Measurements from ENCODE around the gene COL4A2. TPM values are rescaled to one million over a fixed set of nuclear protein-coding genes. Genes with fewer than 3 reads are reported as not detected.

The COL4A2 gene
- total RNA-seq, 1 experiment from 2014 or later, result 1.6 TPM

DNA sequence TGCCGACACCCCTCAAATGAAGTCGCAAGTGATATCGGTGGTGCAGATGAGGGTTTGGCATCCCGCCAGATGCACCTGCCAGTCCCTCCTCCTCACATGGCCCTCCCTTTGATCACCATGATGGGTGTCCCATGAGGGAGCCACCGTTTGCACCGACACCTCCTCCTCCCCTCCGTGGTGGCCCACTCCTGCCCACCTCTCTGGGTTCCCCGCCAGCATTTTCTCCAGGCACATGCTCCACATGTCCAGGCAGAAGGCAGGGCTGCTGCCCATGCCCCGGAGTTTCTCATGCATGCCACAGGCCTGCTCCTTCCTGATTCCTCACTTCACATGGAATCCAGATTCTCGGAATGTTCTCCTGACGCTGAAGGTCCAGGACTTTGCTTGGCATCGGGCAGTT, 49.3 kb downstream of the COL4A2 start:
- ChIA-PET POLR2A (no interaction called here), RAD21 (ENCODE audit: low non-redundant PET in 1 of 2, low total read pairs in 2 of 2, uncharacterized antibody in 2 of 2, unreplicated experiment in 2 of 2) (no interaction called here), CTCF (no interaction called here)
- Histone ChIP-seq H3K4me3 (replicated peaks in 1 of 2; ENCODE audit: low read depth in 1 of 2, low read length in 2 of 2) (no peak overlapping the region), H3K79me2 (ENCODE audit: insufficient read depth, low read length) (no peaks in the 10 kb centered on the region), H4K20me1 (ENCODE audit: insufficient read depth) (no peaks in the 10 kb centered on the region), H3K4me2 (ENCODE audit: low read length) (no peak overlapping the region), H3K36me3 (ENCODE audit: control insufficient read depth in 1 of 2, insufficient read depth in 2 of 2, low read length in 2 of 2) (no peaks in the 10 kb centered on the region), H3K4me1 (ENCODE audit: control insufficient read depth in 1 of 2, insufficient read depth in 2 of 2, low read length in 2 of 2) (no peaks in the 10 kb centered on the region), H3K9ac (ENCODE audit: low read length) (no peak overlapping the region), H3K27me3 (ENCODE audit: insufficient read depth, low read length) (no peaks in the 10 kb centered on the region), H3K9me3 (ENCODE audit: control insufficient read depth in 1 of 2, insufficient read depth in 1 of 2, low read depth in 1 of 2, low read length in 2 of 2) (no peaks in the 10 kb centered on the region), H2AFZ (ENCODE audit: low read depth, low read length, poor library complexity, severe bottlenecking) (no peak overlapping the region), H3K9me2 (ENCODE audit: insufficient read depth) (no peaks in the 10 kb centered on the region), H3K27ac (ENCODE audit: low read depth, low read length) (no peak overlapping the region)
- ATAC-seq, result no peak
- no TSS peak for BruUV-seq (replicated peaks)
- DNase-seq (ENCODE audit: low read depth, low spot score), result no peak
- no peak for TF ChIP-seq FOSL1 (IDR thresholded peaks at IDR 0.05; ENCODE audit: low read depth)
- TF ChIP-seq, protein P1, sequence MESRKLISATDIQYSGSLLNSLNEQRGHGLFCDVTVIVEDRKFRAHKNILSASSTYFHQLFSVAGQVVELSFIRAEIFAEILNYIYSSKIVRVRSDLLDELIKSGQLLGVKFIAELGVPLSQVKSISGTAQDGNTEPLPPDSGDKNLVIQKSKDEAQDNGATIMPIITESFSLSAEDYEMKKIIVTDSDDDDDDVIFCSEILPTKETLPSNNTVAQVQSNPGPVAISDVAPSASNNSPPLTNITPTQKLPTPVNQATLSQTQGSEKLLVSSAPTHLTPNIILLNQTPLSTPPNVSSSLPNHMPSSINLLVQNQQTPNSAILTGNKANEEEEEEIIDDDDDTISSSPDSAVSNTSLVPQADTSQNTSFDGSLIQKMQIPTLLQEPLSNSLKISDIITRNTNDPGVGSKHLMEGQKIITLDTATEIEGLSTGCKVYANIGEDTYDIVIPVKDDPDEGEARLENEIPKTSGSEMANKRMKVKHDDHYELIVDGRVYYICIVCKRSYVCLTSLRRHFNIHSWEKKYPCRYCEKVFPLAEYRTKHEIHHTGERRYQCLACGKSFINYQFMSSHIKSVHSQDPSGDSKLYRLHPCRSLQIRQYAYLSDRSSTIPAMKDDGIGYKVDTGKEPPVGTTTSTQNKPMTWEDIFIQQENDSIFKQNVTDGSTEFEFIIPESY (IDR thresholded peaks at IDR 0.05; ENCODE audit: extremely low read depth, insufficient replicate concordance, low read length), result no peak
- no peak for TF ChIP-seq SP1 (IDR thresholded peaks at IDR 0.05; ENCODE audit: low read depth)
- TF ChIP-seq SRF (IDR thresholded peaks at IDR 0.05; ENCODE audit: low read depth), result no peak
- TF ChIP-seq JUND (IDR thresholded peaks at IDR 0.05), result no peak
- TF ChIP-seq, protein P2, sequence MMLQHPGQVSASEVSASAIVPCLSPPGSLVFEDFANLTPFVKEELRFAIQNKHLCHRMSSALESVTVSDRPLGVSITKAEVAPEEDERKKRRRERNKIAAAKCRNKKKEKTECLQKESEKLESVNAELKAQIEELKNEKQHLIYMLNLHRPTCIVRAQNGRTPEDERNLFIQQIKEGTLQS (IDR thresholded peaks at IDR 0.05), result no peak
- TF ChIP-seq ZNF274 (IDR thresholded peaks at IDR 0.05; ENCODE audit: low read depth, low read length), result no peak
- TF ChIP-seq SIN3A (IDR thresholded peaks at IDR 0.05; ENCODE audit: low read depth), result no peak
- TF ChIP-seq TCF7L2 (IDR thresholded peaks at IDR 0.05; ENCODE audit: borderline replicate concordance, extremely low read depth, insufficient read depth, insufficient read length), result no peak
- no peak for TF ChIP-seq CBX3 (IDR thresholded peaks at IDR 0.05; ENCODE audit: low read depth)
- TF ChIP-seq POLR2AphosphoS5 (IDR thresholded peaks at IDR 0.05; ENCODE audit: low read depth, low read length), result no peak
- no peak for TF ChIP-seq EGR1 (IDR thresholded peaks at IDR 0.05; ENCODE audit: low read depth)
- TF ChIP-seq, protein P3, sequence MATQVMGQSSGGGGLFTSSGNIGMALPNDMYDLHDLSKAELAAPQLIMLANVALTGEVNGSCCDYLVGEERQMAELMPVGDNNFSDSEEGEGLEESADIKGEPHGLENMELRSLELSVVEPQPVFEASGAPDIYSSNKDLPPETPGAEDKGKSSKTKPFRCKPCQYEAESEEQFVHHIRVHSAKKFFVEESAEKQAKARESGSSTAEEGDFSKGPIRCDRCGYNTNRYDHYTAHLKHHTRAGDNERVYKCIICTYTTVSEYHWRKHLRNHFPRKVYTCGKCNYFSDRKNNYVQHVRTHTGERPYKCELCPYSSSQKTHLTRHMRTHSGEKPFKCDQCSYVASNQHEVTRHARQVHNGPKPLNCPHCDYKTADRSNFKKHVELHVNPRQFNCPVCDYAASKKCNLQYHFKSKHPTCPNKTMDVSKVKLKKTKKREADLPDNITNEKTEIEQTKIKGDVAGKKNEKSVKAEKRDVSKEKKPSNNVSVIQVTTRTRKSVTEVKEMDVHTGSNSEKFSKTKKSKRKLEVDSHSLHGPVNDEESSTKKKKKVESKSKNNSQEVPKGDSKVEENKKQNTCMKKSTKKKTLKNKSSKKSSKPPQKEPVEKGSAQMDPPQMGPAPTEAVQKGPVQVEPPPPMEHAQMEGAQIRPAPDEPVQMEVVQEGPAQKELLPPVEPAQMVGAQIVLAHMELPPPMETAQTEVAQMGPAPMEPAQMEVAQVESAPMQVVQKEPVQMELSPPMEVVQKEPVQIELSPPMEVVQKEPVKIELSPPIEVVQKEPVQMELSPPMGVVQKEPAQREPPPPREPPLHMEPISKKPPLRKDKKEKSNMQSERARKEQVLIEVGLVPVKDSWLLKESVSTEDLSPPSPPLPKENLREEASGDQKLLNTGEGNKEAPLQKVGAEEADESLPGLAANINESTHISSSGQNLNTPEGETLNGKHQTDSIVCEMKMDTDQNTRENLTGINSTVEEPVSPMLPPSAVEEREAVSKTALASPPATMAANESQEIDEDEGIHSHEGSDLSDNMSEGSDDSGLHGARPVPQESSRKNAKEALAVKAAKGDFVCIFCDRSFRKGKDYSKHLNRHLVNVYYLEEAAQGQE (IDR thresholded peaks at IDR 0.05; ENCODE audit: low read depth), result no peak
- no peak for TF ChIP-seq ELF1 (IDR thresholded peaks at IDR 0.05; ENCODE audit: borderline replicate concordance, low read depth)
- TF ChIP-seq, protein P4, sequence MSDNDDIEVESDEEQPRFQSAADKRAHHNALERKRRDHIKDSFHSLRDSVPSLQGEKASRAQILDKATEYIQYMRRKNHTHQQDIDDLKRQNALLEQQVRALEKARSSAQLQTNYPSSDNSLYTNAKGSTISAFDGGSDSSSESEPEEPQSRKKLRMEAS (IDR thresholded peaks at IDR 0.05), result no peak
- no peak for TF ChIP-seq RAD21 (IDR thresholded peaks at IDR 0.05; ENCODE audit: low read depth)
- no peak for TF ChIP-seq CEBPB (IDR thresholded peaks at IDR 0.05; ENCODE audit: low read depth)
- no peak for TF ChIP-seq POLR2A (IDR thresholded peaks at IDR 0.05; ENCODE audit: borderline replicate concordance, extremely low read depth, insufficient read depth, insufficient read length)
- no peak for TF ChIP-seq EZH2 (IDR thresholded peaks at IDR 0.05)
- intact Hi-C loops (cut with micrococcal nuclease), result no loop called here
